Bone marrow (tissue), 2 donors: ENCODE results near the gene ATP8B1.

ENCODE experiments used
- DNase-seq, 2 donors: peaks; one replicate each; lab custom pipeline; 2025; lab: John Stamatoyannopoulos, UW

The ATP8B1 gene

GRCh38 chr18:57618910-57619309, 184.2 kb downstream of the ATP8B1 start:
- DNase-seq, result no peak

DNA sequence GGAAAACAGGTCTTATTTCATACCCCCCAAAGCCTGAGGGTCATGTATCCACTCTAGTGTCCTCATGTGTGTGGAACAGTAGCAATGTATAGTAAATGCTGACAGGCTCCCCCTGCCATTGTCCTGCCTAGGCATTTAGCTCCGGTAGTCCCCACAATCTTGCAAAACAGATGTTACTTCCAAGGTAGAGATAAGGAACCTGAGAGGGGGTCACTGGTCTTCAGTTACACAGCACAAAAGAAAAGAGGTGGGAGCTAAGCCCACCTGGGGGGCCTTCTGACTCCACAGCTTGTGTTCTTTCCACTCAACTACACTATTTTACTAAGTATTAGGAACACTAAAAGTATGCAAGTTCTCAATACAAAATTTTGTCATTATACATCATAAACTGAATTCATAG, 199.2 kb downstream of the ATP8B1 start:
- DNase-seq, result no peak
